BE2C (cell line): ENCODE data around the gene GTPBP4.

Experiments used
- DNase-seq: peaks from one replicate; pipeline ENCODE4 v3.0.0-alpha.2; 2020
- H3K27me3 ChIP-seq: fragments of 250-450 bp; sonication (Bioruptor Pico); 2 replicates; pipeline ENCODE4 v1.5.1; 2020; ENCODE audit warnings: mild to moderate bottlenecking
- H3K36me3 ChIP-seq: fragments of 250-450 bp; sonication (Bioruptor Pico); 2 replicates; pipeline ENCODE4 v1.5.1; 2020; ENCODE audit warnings: mild to moderate bottlenecking
- H3K4me1 ChIP-seq: fragments of 250-450 bp; sonication (Bioruptor Pico); 2 replicates; pipeline ENCODE4 v1.5.1; 2020
- H3K4me3 ChIP-seq: 2 replicates; pipeline ENCODE4 v1.5.1; 2011; ENCODE audit warnings: low read depth, low read length
- H3K9me3 ChIP-seq: fragments of 250-450 bp; sonication (Bioruptor Pico); 2 replicates; pipeline ENCODE4 v1.5.1; 2020
- TF ChIP-seq, protein P1 (sequence below): IDR thresholded peaks from 2 replicates; pipeline ENCODE4 v1.5.1; 2012; ENCODE audit warnings: mild to moderate bottlenecking, low read depth, low read length

GTPBP4 gene

DNA sequence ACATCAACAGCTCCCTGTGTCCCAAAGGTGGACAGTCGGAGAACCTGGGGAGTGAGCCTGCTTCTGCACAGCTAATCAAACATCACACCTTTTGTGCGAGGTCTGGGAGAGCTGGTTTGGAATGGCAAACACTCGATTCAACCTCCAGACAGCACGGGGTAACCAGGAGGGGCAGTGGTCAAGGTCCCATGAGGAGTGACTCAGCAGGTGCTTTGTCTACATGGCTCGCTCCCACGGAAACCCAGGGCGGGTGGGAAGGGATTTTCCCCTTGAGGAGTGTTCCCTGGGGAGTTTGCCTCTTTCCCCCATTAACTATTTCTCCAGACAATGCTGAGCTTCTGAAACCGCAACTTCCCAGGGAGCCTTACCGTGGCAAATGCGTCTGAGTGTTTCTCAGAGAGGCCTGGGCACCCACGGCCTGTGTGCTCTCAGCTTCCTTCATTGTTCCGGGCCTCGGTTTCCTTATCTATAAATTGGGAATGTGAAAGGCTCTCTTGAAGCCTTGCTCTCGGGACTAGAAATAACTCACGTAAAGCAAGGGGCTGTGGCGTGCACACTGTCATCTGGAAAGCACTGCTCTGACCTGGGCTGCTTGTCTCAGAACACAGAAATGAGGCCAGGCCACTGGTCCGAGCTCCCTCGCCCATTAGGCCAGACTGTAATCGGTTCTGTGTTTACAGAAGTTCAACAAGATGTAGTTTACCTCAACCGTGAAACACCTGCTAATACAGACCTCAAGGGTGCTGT lies 14.0 kb upstream of the GTPBP4 start:
- H3K36me3 ChIP-seq, result no peaks in the 10 kb centered on the region
- H3K4me1 ChIP-seq, result peaks cover 4% of the 10 kb centered on the region
- TF ChIP-seq, protein P1, sequence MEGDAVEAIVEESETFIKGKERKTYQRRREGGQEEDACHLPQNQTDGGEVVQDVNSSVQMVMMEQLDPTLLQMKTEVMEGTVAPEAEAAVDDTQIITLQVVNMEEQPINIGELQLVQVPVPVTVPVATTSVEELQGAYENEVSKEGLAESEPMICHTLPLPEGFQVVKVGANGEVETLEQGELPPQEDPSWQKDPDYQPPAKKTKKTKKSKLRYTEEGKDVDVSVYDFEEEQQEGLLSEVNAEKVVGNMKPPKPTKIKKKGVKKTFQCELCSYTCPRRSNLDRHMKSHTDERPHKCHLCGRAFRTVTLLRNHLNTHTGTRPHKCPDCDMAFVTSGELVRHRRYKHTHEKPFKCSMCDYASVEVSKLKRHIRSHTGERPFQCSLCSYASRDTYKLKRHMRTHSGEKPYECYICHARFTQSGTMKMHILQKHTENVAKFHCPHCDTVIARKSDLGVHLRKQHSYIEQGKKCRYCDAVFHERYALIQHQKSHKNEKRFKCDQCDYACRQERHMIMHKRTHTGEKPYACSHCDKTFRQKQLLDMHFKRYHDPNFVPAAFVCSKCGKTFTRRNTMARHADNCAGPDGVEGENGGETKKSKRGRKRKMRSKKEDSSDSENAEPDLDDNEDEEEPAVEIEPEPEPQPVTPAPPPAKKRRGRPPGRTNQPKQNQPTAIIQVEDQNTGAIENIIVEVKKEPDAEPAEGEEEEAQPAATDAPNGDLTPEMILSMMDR, result no peak
- no peak overlapping the region for H3K4me3 ChIP-seq
- H3K9me3 ChIP-seq, result no peaks in the 10 kb centered on the region; the same call in 1 of the 2 replicates
- no peak for DNase-seq
- H3K27me3 ChIP-seq, result no peaks in the 10 kb centered on the region

DNA sequence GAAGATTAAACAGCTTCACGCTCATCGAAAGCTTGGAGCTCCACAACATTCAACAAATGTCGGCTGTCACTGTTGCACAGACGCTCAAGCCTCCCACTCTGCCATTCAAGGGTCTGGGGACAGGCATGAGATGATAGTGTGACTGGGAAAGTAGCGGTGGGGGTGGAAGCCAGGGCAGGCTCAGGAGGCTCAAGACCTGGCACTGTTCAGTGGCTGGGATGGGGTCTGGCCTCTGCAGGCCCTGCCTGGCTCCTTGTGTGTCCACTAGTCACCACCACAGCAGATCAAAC lies 13.5 kb upstream of the GTPBP4 start:
- Histone ChIP-seq H3K4me1 (peaks cover 4% of the 10 kb centered on the region), H3K4me3 (no peak overlapping the region), H3K36me3 (no peaks in the 10 kb centered on the region), H3K27me3 (no peaks in the 10 kb centered on the region), H3K9me3 (no peaks in the 10 kb centered on the region; the same call in 1 of the 2 replicates)
- TF ChIP-seq, protein P1, result no peak
- no peak for DNase-seq

DNA sequence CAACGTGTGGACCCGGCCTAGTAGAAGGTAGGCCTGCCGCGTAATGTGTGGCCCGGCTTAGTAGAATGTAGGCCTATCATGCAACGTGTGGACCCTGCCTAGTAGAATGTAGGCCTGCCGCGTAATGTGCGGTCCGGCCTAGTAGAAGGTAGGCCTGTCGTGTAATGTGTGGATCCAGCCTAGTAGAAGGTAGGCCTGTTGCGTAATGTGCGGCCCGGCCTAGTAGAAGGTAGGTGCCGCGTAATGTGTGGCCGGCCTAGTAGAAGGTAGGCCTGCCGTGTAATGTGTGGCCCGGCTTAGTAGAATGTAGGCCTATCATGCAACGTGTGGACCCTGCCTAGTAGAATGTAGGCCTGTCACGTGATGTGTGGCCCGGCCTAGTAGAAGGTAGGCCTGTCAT lies 11.9 kb upstream of the GTPBP4 start:
- Histone ChIP-seq H3K9me3 (no peaks in the 10 kb centered on the region; the same call in none of the 2 replicates), H3K27me3 (no peaks in the 10 kb centered on the region), H3K36me3 (no peaks in the 10 kb centered on the region), H3K4me1 (no peaks in the 10 kb centered on the region), H3K4me3 (no peak overlapping the region)
- TF ChIP-seq, protein P1, result no peak
- no peak for DNase-seq

DNA sequence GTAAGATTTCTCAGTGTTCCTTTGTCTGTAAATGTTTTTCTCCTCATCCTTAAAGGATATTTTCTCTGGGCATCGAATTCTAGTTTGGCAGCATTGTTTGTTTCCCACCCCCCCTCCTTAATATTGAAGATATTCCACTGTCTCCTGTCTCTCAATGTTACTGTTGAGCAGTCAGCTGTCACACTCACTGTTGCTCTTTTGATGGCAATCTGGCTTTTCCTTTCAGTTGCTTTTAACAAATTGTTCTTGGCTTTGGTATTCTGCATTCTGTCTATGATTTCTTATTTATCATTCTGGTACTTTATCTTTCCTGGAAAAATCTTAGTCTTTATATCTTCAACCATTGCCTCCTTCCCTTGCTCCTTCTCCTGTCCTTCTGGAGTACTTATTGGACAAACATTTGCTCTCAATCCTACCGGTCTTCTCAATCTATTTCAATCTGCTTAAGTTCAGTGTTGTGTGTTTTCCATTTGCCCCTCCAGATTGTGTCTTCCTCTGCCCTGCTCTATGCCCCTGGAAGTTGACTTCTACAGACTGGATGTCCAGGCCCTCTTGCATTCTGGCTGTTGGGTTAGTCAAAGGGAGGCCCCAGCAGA lies 9.3 kb upstream of the GTPBP4 start:
- H3K27me3 ChIP-seq, result no peaks in the 10 kb centered on the region
- H3K36me3 ChIP-seq, result no peaks in the 10 kb centered on the region
- no peak overlapping the region for H3K4me3 ChIP-seq
- DNase-seq, result no peak
- TF ChIP-seq, protein P1, result no peak
- no peaks in the 10 kb centered on the region; the same call in none of the 2 replicates for H3K9me3 ChIP-seq
- no peaks in the 10 kb centered on the region for H3K4me1 ChIP-seq

DNA sequence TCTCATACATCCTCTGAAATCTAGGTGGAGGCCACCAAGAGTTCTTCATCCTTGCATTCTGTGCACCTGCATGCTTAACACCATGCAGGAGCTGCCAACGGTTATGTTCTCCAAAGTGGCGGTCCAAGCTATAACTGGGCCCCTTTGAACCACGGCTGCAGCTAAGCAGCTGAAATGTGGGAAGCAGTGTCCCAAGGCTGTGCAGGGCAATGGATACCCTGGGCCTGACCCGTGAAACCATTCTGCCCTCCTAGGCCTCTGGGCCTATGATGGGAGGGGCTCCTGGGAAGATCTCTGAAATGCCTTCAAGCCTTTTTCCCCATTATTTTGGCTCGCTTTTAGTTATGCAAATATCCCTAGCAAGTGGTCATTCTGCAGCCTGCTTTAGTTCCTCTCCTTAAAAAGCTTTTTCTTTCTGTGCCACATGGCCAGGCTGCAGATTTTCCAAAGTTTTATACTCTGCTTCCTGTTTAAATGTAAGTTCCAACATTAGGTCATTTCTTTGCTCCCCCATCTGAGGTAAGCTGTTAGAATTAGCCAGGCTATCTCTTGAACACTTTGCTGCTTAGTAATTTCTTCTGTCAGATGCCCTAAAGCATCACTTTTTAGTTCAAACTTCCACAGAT lies 7.7 kb upstream of the GTPBP4 start:
- no peaks in the 10 kb centered on the region for H3K27me3 ChIP-seq
- H3K4me3 ChIP-seq, result no peak overlapping the region
- H3K4me1 ChIP-seq, result no peaks in the 10 kb centered on the region
- DNase-seq, result no peak
- H3K9me3 ChIP-seq, result no peaks in the 10 kb centered on the region; the same call in none of the 2 replicates
- TF ChIP-seq, protein P1, result no peak
- H3K36me3 ChIP-seq, result no peaks in the 10 kb centered on the region

DNA sequence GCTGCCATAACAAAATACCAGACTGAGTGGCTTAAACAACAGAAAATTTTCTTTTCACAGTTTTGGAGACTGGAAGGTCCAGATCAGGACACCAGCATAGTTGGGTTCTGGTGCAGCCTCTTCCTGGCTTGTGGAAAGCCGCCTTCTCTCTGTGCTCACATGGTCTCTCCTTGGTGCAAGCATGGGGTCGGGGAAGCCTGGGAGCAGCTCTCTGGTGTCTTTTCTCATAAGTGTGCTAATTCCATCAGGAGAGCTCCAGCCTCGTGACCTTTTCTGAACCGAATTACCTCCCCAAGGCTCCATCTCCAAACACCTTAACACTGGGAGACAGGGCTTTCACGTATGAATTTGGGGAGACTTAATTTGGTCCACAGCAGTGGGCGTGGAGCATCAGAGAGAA lies 4.8 kb upstream of the GTPBP4 start:
- H3K27me3 ChIP-seq, result no peaks in the 10 kb centered on the region
- H3K4me1 ChIP-seq, result no peaks in the 10 kb centered on the region
- DNase-seq, result no peak
- no peaks in the 10 kb centered on the region; the same call in none of the 2 replicates for H3K9me3 ChIP-seq
- TF ChIP-seq, protein P1, result no peak
- no peak overlapping the region for H3K4me3 ChIP-seq
- H3K36me3 ChIP-seq, result no peaks in the 10 kb centered on the region
